IMR-90 (cell line): ENCODE measurements around the gene TPO. TPM values are rescaled to one million over a fixed set of nuclear protein-coding genes. Genes with fewer than 3 reads are reported as not detected.

Source experiments
- ATAC-seq: fragments of 200-7000 bp; cut with Tn5 transposase; 2 replicates; pipeline ENCODE4 v1.9.1; 2020; ENCODE audit warnings: low read depth, mild to moderate bottlenecking, moderate library complexity
- BruUV-seq: library from RNA; stranded (reverse); fragments of 400-500 nt; replicated peaks from 2 replicates; lab custom pipeline; 2021; lab: Mats Ljungman, UMichigan
- CTCF ChIA-PET: fragments of 300-600 bp; formaldehyde crosslinking; extraction: SDS; loops from one replicate; lab custom pipeline; 2021; ENCODE audit warnings: antibody characterized with exemption; lab: Yijun Ruan, JAX
- POLR2A ChIA-PET: fragments of 300-600 bp; sonication (Branson Sonifier 250); formaldehyde crosslinking; loops from one replicate; lab custom pipeline; 2022; ENCODE audit warnings: antibody characterized with exemption; ENCODE audit not compliant: unreplicated experiment; lab: Charles Lee
- DNase-seq: peaks from one replicate; pipeline ENCODE4 v3.0.0; 2013
- H2AFZ ChIP-seq: replicated peaks from 2 replicates; pipeline ENCODE3; 2013; ENCODE audit warnings: low read length, mild to moderate bottlenecking; ENCODE audit not compliant: poor library complexity
- H2AK5ac ChIP-seq: 2 replicates; pipeline ENCODE4 v1.6.1; 2013; ENCODE audit warnings: low read depth, low read length, inconsistent platforms
- H2AK9ac ChIP-seq: replicated peaks from 2 replicates; pipeline ENCODE3; 2013; ENCODE audit warnings: mild to moderate bottlenecking, low read depth, low read length, moderate library complexity; ENCODE audit not compliant: poor library complexity
- H2BK120ac ChIP-seq: 2 replicates; pipeline ENCODE4 v1.6.1; 2013; ENCODE audit warnings: low read depth, low read length, inconsistent platforms
- H2BK15ac ChIP-seq: 3 replicates; pipeline ENCODE4 v1.6.1; 2013; ENCODE audit warnings: low read depth, low read length, inconsistent platforms
- H2BK20ac ChIP-seq: 2 replicates; pipeline ENCODE4 v1.6.1; 2013; ENCODE audit warnings: low read depth, mild to moderate bottlenecking, inconsistent platforms, low read length, moderate library complexity
- H2BK5ac ChIP-seq: 2 replicates; pipeline ENCODE4 v1.6.1; 2013; ENCODE audit warnings: mild to moderate bottlenecking, low read depth, low read length, inconsistent platforms; ENCODE audit not compliant: poor library complexity, severe bottlenecking
- H3K14ac ChIP-seq: replicated peaks from 2 replicates; pipeline ENCODE4 v1.6.1; 2013; ENCODE audit warnings: low read depth, low read length, inconsistent platforms
- H3K18ac ChIP-seq: 2 replicates; pipeline ENCODE4 v1.6.1; 2013; ENCODE audit warnings: low read depth, low read length, control low read depth
- H3K23ac ChIP-seq: 2 replicates; pipeline ENCODE4 v1.6.1; 2013; ENCODE audit warnings: low read depth, low read length, inconsistent platforms
- H3K27ac ChIP-seq: 2 replicates; pipeline ENCODE4 v1.5.1; 2013; ENCODE audit warnings: mild to moderate bottlenecking, control low read depth, low read length; ENCODE audit not compliant: insufficient read depth
- H3K27me3 ChIP-seq: 2 replicates; pipeline ENCODE4 v1.6.1; 2013; ENCODE audit warnings: low read length; ENCODE audit not compliant: control insufficient read depth, insufficient read depth
- H3K36me3 ChIP-seq: 2 replicates; pipeline ENCODE4 v1.6.1; 2013; ENCODE audit warnings: low read length, mixed read lengths; ENCODE audit not compliant: control insufficient read depth, insufficient read depth
- H3K4ac ChIP-seq: 2 replicates; pipeline ENCODE4 v1.6.1; 2013; ENCODE audit warnings: low read depth, low read length, inconsistent platforms
- H3K4me1 ChIP-seq: 2 replicates; pipeline ENCODE4 v1.6.1; 2013; ENCODE audit warnings: low read length, mixed read lengths; ENCODE audit not compliant: control insufficient read depth, insufficient read depth
- H3K4me2 ChIP-seq: 2 replicates; pipeline ENCODE4 v1.6.1; 2013; ENCODE audit warnings: low read depth, mild to moderate bottlenecking, control low read depth, low read length, moderate library complexity
- H3K4me3 ChIP-seq: 2 replicates; pipeline ENCODE4 v1.5.1; 2013; ENCODE audit warnings: low read depth, mild to moderate bottlenecking, control low read depth, low read length, moderate library complexity; ENCODE audit not compliant: insufficient read depth
- H3K56ac ChIP-seq: 2 replicates; pipeline ENCODE4 v1.6.1; 2013; ENCODE audit warnings: low read length, inconsistent platforms; ENCODE audit not compliant: insufficient read depth; ENCODE audit errors: extremely low read depth
- H3K79me1 ChIP-seq, 2 experiments: 2 replicates each; pipeline ENCODE4 v1.6.1; 2013; ENCODE audit warnings: low read length in 2 of 2, inconsistent platforms in 1 of 2, low read depth in 1 of 2
- H3K9ac ChIP-seq: 2 replicates; pipeline ENCODE4 v1.6.1; 2013; ENCODE audit warnings: low read depth, low read length, control low read depth
- H3K9me1 ChIP-seq: 2 replicates; pipeline ENCODE4 v1.6.1; 2013; ENCODE audit warnings: low read length, inconsistent platforms; ENCODE audit not compliant: insufficient read depth
- H3K9me3 ChIP-seq: 2 replicates; pipeline ENCODE4 v1.6.1; 2013; ENCODE audit warnings: low read length; ENCODE audit not compliant: control insufficient read depth, insufficient read depth
- H4K20me1 ChIP-seq: 2 replicates; pipeline ENCODE4 v1.6.1; 2013; ENCODE audit warnings: low read length, inconsistent platforms; ENCODE audit not compliant: insufficient read depth
- H4K5ac ChIP-seq: 2 replicates; pipeline ENCODE4 v1.6.1; 2013; ENCODE audit warnings: mild to moderate bottlenecking, low read depth, low read length, control low read depth
- H4K8ac ChIP-seq, 2 experiments: 2 replicates each; pipeline ENCODE4 v1.6.1; 2013; ENCODE audit warnings: low read depth in 2 of 2, low read length in 2 of 2, control low read depth in 1 of 2, inconsistent platforms in 1 of 2
- H4K91ac ChIP-seq: 2 replicates; pipeline ENCODE4 v1.6.1; 2013; ENCODE audit warnings: low read depth, low read length, inconsistent platforms; ENCODE audit not compliant: insufficient read depth
- CHD1 ChIP-seq: IDR thresholded peaks from 2 replicates; pipeline ENCODE4 v1.6.1; 2012; ENCODE audit warnings: low read depth, low read length, improper control_type of control experiment
- SMC3 ChIP-seq: fragments of 150-350 bp; IDR thresholded peaks from 2 replicates; pipeline ENCODE4 v1.6.1; 2016; ENCODE audit warnings: low read depth, mild to moderate bottlenecking, antibody characterized with exemption, low read length, moderate library complexity
- WGBS, 2 experiments: methylation state at CpG; one replicate each; pipeline versions ENCODE4 v1.1.5 to v1.1.7; 2013; ENCODE audit warnings: missing lambda C conversion rate in 2 of 2; ENCODE audit not compliant: insufficient read length in 1 of 2; ENCODE audit errors: extremely low coverage in 2 of 2; 5-methylcytosine and 5-hydroxymethylcytosine counted together
- dilution Hi-C: fragments of 300-500 bp; cut with HindIII; formaldehyde crosslinking; loops from one replicate; pipeline ENCODE4 v1.14.3; 2018; ENCODE audit warnings: low sequenced_read_pairs; ENCODE audit not compliant: unreplicated experiment
- in situ Hi-C: fragments of 300-500 bp; cut with MboI; formaldehyde crosslinking; loops from 3 replicates; pipeline ENCODE4 v1.14.3; 2019; ENCODE audit warnings: low sequenced_read_pairs, inconsistent platforms, mixed read lengths
- intact Hi-C: fragments of 100-400 bp; cut with micrococcal nuclease; formaldehyde crosslinking; loops from 2 replicates; pipeline ENCODE4 v1.10.0; 2022
- polyA plus RNA-seq, 3 experiments: library from polyadenylated mRNA; depleted of rRNA; stranded (reverse); fragments of >200 nt; gene quantifications; 2 replicates each; pipeline ENCODE4 v1.2.3, GENCODE V29; 2012; ENCODE audit warnings: low replicate concordance in 1 of 3
- total RNA-seq: library from RNA; depleted of rRNA; stranded (reverse); fragments of >200 nt; gene quantifications from 2 replicates; pipeline ENCODE4 v1.2.3, GENCODE V29; 2012

Gene TPO
- total and polyA plus RNA-seq, 2 of the 4 experiments (the other 2 are of a cell fraction): not detected

DNA sequence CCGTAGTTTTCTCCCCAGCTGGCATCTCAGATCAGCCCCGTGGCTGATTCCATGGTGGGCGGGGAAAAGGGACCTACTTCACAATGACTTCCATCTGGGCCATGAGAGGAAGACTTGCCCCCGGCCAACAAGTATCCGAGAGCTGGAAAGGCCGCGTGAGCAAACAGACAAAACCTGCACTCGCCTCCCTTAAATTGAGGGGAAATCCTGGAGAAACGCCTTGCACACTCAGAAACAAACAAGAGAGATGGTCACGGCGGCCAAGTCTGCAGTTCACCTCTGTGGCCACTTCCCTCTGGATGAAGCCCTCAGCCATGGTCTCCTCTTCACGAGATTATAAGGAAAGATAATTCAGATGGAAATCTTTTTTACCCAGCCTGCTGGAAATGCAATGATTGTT lies 39.4 kb upstream of the TPO start:
- WGBS, 2 experiments: 40% methylated on average over 1 of the region's 12 CpGs; no CpG with 5 or more reads in 1 of the 2 experiments
- Histone ChIP-seq H2AK5ac (no peak overlapping the region), H3K4me3 (no peak overlapping the region), H3K9me3 (peaks cover 35% of the 10 kb centered on the region), H2AK9ac (no peak overlapping the region), H2AFZ (no peak overlapping the region), H4K20me1 (no peaks in the 10 kb centered on the region), H3K36me3 (no peaks in the 10 kb centered on the region), H3K9me1 (no peaks in the 10 kb centered on the region), H3K18ac (no peak overlapping the region), H3K79me1 (no peaks in the 10 kb centered on the region), H3K27me3 (no peaks in the 10 kb centered on the region), H3K4me1 (no peaks in the 10 kb centered on the region), H4K8ac (no peak overlapping the region), H3K56ac (no peak overlapping the region), H3K4me2 (no peak overlapping the region), H3K14ac (no peak overlapping the region), H3K27ac (no peak overlapping the region), H2BK5ac (no peak overlapping the region), H3K9ac (no peak overlapping the region), H2BK120ac (no peak overlapping the region), H2BK20ac (no peak overlapping the region), H3K23ac (no peak overlapping the region), H2BK15ac (no peak overlapping the region), H3K4ac (no peak overlapping the region), H4K5ac (no peak overlapping the region), H4K91ac (no peak overlapping the region)
- TF ChIP-seq CHD1 (no peak), SMC3 (no peak)
- DNase-seq (no peak), ATAC-seq (no peak)
- in situ Hi-C loops: no loop called here
- BruUV-seq: no TSS peak
- ChIA-PET CTCF (interaction anchor here (0.6 kb wide), 1 partner anchor 10 kb away, joined by 4 read pairs; no protein-coding TSS in a partner anchor), POLR2A (no interaction called here)
- dilution Hi-C loops: no loop called here
- intact Hi-C loops: no loop called here
